ENCODE data around the gene PRSS38.

PRSS38 gene

GRCh38 chr1:227890451-227891222, 75.2 kb downstream of the PRSS38 start:
- no peak overlapping the region for H3K27ac ChIP-seq (ENCODE audit: extremely low read depth, low read depth, low read length)
- CTCF ChIA-PET: no interaction called here
- POLR2A ChIA-PET: no interaction called here

More at GRCh38 chr1:227890451-227891222, 75.2 kb downstream of the PRSS38 start:
- no peak for TF ChIP-seq KLF7 (tag by site-specific recombination; IDR thresholded peaks at IDR 0.05; ENCODE audit: borderline replicate concordance)
- no peak for TF ChIP-seq REST (tag by site-specific recombination; IDR thresholded peaks at IDR 0.05)
- no peak for TF ChIP-seq ZNF843 (tag by site-specific recombination; IDR thresholded peaks at IDR 0.05)
- TF ChIP-seq ZNF558 (tag by site-specific recombination; IDR thresholded peaks at IDR 0.05): no peak
- no peak for TF ChIP-seq ZBTB11 (tag by site-specific recombination; conservative IDR thresholded peaks at IDR 0.05; ENCODE audit: low read depth)
- TF ChIP-seq ZNF580 (tag by site-specific recombination; IDR thresholded peaks at IDR 0.05): no peak
- no peak for TF ChIP-seq ZNF292 (tag by site-specific recombination; IDR thresholded peaks at IDR 0.05; ENCODE audit: borderline replicate concordance, low read depth)
- TF ChIP-seq YY2 (tag by site-specific recombination; IDR thresholded peaks at IDR 0.05): no peak
- TF ChIP-seq ZNF624 (tag by site-specific recombination; IDR thresholded peaks at IDR 0.05): no peak
- no peak for TF ChIP-seq FEZF1 (tag by site-specific recombination; IDR thresholded peaks at IDR 0.05)
- TF ChIP-seq ZNF488 (tag by site-specific recombination; IDR thresholded peaks at IDR 0.05): no peak
- TF ChIP-seq ZNF530 (tag by site-specific recombination; IDR thresholded peaks at IDR 0.05; ENCODE audit: low read depth): no peak
- TF ChIP-seq ZNF2 (tag by site-specific recombination; IDR thresholded peaks at IDR 0.05): no peak
- no peak for TF ChIP-seq KLF17 (tag by site-specific recombination; IDR thresholded peaks at IDR 0.05)
- TF ChIP-seq ZNF654 (tag by site-specific recombination; IDR thresholded peaks at IDR 0.05; ENCODE audit: low read depth): no peak
- no peak for TF ChIP-seq ZNF747 (tag by site-specific recombination; IDR thresholded peaks at IDR 0.05)
- TF ChIP-seq ZNF777 (tag by site-specific recombination; IDR thresholded peaks at IDR 0.05; ENCODE audit: borderline replicate concordance): no peak
- H3K4me1 ChIP-seq (ENCODE audit: control insufficient read depth, insufficient read depth, low read length): no peaks in the 10 kb centered on the region
- H3K36me3 ChIP-seq (ENCODE audit: control insufficient read depth in 2 of 2, insufficient read depth in 1 of 2, low read length in 2 of 2): no peaks in the 10 kb centered on the region
- H3K4me3 ChIP-seq (ENCODE audit: low read depth, low read length): no peak overlapping the region
- no peaks in the 10 kb centered on the region for H3K9me3 ChIP-seq (ENCODE audit: control insufficient read depth, insufficient read depth, low read depth, low read length)
